Embryonic facial prominence (tissue), 1 donor: Measurements from ENCODE around the gene NR1D1.

Source experiments
- DNase-seq: peaks from one replicate; pipeline ENCODE4 v3.0.0-alpha.2; 2016; ENCODE audit errors: extremely low spot score

NR1D1 gene

GRCh38 chr17:40097087-40097486 is 3.3 kb downstream of the NR1D1 start:
- no peak for DNase-seq

DNA sequence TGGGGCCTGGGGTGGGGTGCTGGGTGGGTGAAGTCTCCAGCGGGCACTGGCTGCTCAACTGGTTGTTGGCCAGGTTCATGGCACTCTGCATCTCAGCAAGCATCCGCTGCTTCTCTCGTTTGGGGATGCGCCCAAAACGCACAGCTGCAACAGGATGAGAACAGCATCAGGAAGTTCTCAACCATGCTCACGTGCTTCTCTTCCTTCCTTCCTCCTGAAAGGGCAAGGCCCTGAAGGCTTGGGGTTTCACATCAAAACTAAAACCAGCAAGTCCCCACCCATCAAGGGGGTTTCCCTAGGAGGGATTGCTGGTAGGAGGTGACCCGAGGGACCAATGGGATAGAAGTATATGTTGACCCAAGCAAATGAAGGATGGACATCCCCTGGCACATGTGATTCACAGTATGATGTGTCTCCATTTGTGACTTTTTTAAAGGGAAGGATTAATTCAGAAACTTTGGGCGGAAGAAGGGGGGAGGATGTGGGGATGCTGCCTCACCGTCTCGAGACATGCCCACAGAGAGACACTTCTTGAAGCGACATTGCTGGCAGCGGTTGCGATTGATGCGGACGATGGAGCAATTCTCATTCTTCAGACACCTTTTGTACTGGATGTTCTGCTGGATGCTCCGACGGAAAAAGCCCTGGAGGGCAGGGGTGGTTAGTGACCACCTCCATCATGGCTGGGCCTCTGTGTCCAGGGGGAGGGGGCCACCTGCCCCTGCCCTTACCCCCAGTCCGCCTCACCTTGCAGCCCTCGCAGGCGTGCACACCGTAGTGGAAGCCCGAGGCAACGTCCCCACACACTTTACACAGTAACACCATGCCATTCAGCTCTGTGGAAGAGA is 4.2 kb downstream of the NR1D1 start:
- no peak for DNase-seq

DNA sequence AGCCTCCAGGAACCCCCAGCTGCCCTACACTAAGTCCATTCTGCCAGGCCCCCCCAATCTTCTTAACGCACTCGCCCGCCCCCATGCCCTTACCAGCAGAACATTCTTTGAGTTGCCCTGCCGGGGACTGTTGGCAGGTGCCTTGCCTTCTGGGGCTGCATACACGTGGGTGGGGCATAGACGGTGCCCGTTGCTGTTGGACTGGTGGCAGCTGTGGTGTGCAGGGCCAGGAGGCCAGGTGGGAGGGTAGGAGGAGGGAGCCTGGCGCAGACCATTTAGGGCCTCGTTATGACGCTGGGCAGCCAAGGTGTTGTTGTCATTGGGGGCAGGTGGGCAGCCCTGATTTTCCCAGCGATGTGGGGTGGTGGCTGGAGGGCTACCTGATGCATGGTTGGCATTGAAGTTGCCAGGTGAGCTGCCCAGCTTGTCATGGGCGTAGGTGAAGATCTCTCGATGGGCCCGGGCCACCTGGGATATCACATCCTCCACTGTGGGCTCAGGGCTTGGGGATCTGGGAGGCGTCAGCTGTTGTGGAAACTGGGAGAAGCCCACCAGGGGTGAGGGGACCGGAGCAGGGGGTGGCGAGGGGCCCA is 4.9 kb downstream of the NR1D1 start:
- DNase-seq, result no peak

DNA sequence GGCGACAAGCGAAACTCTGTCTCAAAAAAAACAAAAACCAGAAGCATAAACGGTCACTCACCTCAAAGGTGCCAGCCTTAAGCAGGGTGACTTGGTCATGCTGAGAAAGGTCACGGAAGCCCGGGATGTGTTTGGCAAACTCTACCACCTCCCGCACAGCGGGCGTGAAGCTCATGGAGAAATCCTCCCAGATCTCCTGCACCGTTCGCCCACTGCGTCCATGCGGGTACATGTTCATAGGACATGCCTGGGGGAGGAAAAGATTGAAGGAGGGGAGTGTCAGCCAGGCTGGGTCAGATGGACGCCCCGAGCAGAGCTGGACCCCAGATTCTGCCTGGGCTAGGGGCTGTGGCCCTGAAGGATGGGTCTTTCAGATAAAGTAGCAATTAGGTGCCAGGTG is 5.5 kb downstream of the NR1D1 start:
- no peak for DNase-seq

- no peak for DNase-seq
These were observed 6.7 kb downstream of the NR1D1 start for GRCh38 chr17:40093580-40094201.

DNA sequence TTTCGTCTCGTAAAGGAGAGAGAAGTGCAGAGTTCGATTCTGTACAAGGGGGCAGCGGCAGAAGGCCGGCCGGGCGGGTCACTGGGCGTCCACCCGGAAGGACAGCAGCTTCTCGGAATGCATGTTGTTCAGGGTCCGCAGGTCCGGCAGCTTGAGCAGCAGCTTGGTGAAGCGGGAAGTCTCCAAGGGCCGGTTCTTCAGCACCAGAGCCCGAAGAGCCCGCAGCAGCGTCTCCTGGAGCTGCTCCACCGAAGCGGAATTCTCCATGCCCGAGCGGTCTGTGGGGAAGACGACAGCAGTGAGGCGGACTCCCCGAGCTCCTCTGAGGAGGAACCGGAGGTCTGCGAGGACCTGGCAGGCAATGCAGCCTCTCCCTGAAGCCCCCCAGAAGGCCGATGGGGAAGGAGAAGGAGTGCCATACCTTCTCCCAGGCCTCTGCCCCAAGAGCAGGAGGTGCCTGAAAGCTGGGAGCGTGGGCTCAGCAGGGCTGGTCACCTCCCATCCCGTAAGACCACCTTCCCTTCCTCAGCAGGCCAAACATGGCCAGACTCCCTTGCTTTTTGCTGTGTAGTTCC is 7.3 kb downstream of the NR1D1 start:
- no peak for DNase-seq

DNA sequence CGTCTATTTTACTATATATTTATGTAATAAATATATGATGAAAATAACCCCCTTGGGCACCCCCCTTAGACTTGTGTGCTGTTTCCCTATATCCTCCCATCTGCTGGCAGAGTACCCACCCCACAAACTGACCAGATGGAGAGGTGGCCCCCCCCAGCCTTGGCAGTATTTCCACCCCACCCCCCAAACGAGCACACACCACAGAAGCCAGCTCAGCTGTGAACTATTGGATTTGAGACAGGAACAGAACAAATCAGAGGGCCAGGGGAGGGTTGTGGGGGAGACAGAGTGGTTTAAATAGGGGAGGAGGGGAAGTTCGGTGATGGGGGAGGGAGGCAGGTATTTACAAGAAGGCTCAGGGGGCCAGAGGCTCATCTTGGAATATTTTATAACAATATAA is 7.8 kb downstream of the NR1D1 start:
- no peak for DNase-seq

- DNase-seq, result no peak
These were observed 8.5 kb downstream of the NR1D1 start for GRCh38 chr17:40091691-40092397.

DNA sequence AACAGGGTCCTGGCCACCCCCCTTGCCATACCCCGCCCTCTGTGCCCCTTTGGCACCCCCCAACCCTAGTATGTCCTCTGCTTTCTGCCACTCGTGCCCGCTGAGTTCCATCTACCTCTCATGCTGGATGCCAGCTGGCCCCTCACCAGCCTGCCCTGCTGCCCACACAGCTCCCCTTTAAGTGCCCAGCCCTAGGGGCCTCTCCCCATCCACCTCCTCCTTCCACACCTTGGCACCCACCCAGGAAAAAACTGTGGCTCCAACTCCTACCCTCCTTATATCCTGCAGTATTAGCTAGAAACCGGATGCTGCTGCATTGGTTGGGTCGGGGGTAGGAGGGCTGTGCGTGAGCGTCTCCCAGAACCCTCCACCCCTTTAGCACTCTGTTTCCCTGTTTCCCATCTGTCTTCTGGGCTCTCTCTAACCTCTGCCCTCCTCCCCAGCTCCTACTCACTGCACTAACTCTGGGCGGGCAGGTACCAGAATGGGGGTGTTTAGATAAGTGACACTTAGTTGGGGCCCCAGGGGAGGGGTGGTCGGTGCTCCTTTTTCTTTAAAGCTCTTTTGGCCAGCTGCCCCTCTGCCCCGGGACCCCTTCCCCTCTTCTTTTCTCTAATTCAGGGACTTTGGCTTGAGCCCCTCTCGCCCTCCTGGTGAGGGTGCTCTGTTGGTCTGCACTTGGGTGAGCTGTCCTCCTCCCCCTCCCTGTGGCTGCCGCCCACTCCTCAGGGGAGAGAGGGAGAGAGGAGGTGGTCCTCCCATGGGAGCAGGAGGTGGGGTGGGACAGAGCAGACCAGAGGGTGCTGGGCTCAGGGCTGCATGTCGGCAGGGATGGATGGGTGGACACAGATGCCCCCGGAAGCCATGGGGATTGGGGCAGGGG is 9.9 kb downstream of the NR1D1 start:
- DNase-seq, result no peak

DNA sequence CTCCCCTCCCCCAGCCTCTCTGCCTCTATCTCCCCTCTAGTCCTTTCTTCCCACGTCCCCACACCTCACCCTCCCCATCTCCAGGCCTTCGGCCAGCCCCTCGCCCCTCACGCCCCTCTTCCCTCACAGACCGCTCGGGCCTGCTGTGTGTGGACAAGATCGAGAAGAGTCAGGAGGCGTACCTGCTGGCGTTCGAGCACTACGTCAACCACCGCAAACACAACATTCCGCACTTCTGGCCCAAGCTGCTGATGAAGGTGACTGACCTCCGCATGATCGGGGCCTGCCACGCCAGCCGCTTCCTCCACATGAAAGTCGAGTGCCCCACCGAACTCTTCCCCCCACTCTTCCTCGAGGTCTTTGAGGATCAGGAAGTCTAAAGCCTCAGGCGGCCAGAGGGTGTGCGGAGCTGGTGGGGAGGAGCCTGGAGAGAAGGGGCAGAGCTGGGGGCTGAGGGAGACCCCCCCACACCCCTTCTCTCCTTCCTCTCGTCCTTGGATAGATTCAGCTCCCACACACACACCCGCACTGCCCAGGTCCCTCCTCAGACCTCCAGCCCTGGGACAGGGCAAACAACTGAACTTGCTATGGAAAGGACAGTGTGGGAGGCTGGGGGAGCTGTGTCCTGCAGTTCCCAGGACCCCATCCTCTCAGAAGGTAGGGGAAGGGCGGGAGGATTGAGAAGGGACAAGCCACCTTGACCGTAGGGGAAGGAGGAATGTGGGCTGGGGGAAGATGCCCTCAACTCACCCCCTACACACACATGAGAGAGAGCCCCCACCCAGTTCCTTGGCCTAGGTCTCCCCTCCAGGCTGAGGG is 11.1 kb downstream of the NR1D1 start:
- no peak for DNase-seq

- DNase-seq, result no peak
These were observed 12.3 kb downstream of the NR1D1 start for GRCh38 chr17:40087903-40088718.

DNA sequence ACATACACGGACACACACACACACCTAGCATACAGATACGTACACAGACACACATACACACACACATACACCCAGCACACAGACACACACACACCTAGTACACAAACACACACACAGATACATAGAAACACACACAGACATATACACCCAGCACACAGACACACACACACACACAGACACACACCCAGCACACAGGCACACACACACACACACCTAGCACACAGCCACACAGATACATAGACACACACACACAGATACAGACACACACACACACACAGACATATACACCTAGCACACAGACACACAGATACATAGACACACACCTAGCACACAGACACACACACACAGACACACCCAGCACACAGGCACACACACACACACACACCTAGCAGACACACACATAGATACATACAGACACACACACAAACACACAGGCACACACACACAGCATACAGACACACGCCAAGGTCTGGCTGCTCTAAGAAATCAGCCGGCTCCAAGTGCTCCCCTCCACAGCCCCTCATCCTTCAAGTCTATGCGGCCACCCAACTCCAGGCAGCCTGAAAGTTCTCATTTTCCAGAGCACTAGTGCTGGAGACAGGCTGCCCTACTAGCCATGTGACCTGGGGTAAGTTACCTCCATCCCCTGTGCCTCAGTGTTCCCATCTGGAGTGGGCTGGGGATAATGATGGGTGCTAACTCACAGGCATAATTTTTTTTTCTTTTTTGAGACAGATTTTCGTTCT is 13.2 kb downstream of the NR1D1 start:
- no peak for DNase-seq

- no peak for DNase-seq
These were observed 14.0 kb downstream of the NR1D1 start for GRCh38 chr17:40086150-40087044.

DNA sequence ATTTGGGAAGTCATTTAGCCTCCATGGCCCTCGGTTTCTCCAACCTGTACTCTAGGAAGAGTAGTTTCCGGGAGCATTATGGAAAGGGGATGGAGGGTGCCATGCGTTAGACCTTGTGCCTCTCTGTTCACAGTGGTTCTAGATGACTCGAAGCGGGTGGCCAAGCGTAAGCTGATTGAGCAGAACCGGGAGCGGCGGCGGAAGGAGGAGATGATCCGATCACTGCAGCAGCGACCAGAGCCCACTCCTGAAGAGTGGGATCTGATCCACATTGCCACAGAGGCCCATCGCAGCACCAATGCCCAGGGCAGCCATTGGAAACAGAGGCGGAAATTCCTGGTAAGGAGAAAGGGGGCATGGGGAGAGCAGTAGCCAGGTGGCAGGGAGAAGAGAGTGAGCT is 15.9 kb downstream of the NR1D1 start:
- DNase-seq, result no peak

GRCh38 chr17:40079545-40079944 is 20.8 kb downstream of the NR1D1 start:
- DNase-seq, result no peak

GRCh38 chr17:40076591-40076990 is 23.8 kb downstream of the NR1D1 start:
- no peak for DNase-seq

DNA sequence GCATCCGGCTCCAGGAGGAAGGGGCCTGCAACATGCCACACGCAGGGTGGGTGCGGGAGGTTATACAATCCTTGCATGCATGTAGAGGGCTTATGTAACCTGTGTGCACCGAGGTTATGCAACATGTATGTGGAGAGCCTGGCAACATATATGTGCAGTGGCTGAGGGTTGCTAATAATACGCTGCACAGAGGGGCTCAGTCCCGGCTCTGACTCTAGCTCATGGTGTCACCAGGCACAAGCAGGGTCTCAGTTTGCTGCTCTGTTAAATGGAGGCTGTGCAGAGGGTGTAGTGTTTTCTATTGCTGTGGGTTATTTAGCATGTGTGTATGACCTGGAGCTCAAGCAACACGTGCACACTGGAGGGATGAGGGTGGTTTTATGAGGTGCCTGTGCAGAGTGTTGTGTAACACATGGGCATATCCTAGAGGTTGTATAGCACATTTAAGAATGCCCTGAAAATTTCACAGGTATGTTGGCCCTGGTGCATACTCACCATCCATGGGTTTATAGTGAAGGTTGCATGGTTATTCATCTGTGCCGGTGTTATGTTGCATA is 24.4 kb downstream of the NR1D1 start:
- DNase-seq, result no peak
